Breast epithelium (tissue), 4 donors: ENCODE results near the gene ACMSD. TPM values are rescaled to one million over a fixed set of nuclear protein-coding genes. Genes with fewer than 3 reads are reported as not detected.

Source experiments
- DNase-seq, 2 donors: peaks; one replicate each; pipeline ENCODE4 v3.0.0-alpha.2; 2019; ENCODE audit warnings: low spot score in 2 of 2
- H3K27ac ChIP-seq, 2 donors: fragments of 200-600 bp; sonication (generic) in 1 of 2; one replicate each; pipeline ENCODE4 v1.5.1; 2016 to 2019; ENCODE audit warnings: mild to moderate bottlenecking in 1 of 2
- H3K27me3 ChIP-seq, 2 donors: fragments of 200-600 bp; sonication (generic) in 1 of 2; one replicate each; pipeline versions ENCODE4 v1.5.1 to v1.6.0; 2017 to 2019; ENCODE audit warnings: control low read depth in 1 of 2, mild to moderate bottlenecking in 1 of 2
- H3K36me3 ChIP-seq: fragments of 200-600 bp; one replicate; pipeline ENCODE4 v1.5.1; 2019
- H3K4me1 ChIP-seq, 2 donors: fragments of 200-600 bp; sonication (generic); one replicate each; pipeline ENCODE4 v1.5.1; 2016 to 2019; ENCODE audit warnings: control low read depth in 1 of 2
- H3K4me3 ChIP-seq, 3 donors: fragments of 200-600 bp; sonication (generic); 1 replicate in 2 of 3; 2 replicates in 1 of 3; pipeline ENCODE4 v1.5.1; 2016 to 2019; ENCODE audit warnings: mild to moderate bottlenecking in 3 of 3, moderate library complexity in 2 of 3
- H3K9me3 ChIP-seq, 2 donors: fragments of 200-600 bp; sonication (generic) in 1 of 2; one replicate each; pipeline ENCODE4 v1.5.1; 2016 to 2019; ENCODE audit warnings: control low read depth in 1 of 2
- POLR2A ChIP-seq: fragments of 450-650 bp; IDR thresholded peaks from one replicate; pipeline ENCODE4 v1.6.1; 2016; ENCODE audit warnings: antibody characterized with exemption, mild to moderate bottlenecking, moderate library complexity
- POLR2AphosphoS5 ChIP-seq, 3 donors: sonication (generic); formaldehyde crosslinking; IDR thresholded peaks; one replicate each; pipeline ENCODE4 v1.6.1; 2017; ENCODE audit warnings: antibody characterized with exemption in 3 of 3
- intact Hi-C: fragments of 100-400 bp; cut with DNase I; formaldehyde crosslinking; loops from one replicate; pipeline ENCODE4 v1.15.1; 2023; ENCODE audit warnings: low total_unique reads
- total RNA-seq, 3 donors: library from RNA; depleted of rRNA; stranded (reverse); fragments of >200 nt; gene quantifications; one replicate each; pipeline ENCODE4 v1.1.0, GENCODE V29; 2016
- TF ChIP-seq, protein P1 (sequence below), 3 donors: fragments of 450-650 bp; IDR thresholded peaks; one replicate each; pipeline ENCODE4 v1.5.1; 2016 to 2017; ENCODE audit warnings: antibody characterized with exemption in 3 of 3, mild to moderate bottlenecking in 3 of 3, moderate library complexity in 3 of 3

Gene ACMSD
- under 1 TPM in 1 of 3 donors, not detected in 2; 0.59 TPM for total RNA-seq

DNA sequence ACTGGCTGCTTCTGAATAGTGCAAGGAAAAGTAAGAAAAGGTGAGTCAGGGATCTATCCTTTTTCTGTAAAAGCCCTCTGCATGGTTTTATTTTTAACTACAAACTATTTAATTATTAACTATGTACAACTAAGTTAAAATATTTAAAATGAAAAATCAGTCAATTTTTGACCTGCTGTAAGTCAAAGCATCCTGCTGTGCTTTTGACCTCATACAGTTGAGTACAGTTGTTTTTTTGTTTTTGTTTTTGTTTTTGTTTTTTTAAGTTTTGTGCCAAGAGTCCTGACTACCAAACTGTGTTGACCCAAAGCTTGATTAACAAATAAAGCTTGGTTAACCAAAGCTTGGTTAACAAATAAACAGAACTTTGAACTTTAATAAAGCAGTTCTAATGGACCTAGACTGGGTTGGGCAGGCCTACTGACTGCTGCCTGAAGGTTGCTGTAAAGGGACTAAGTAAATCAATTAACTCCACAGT is at the start of gene ACMSD:
Gene ACMSD, plus strand, starts transcription at position 474 of the 478 bp plus-strand sequence. CDS start 67 bp downstream, outside the sequence.
- intact Hi-C loops = no loop called here
- Histone ChIP-seq H3K27ac (no peak within 1 kb of the TSS), H3K9me3 (peaks cover 0 to 22% of the 10 kb centered on the region in 2 donors), H3K4me3 (no peak within 1 kb of the TSS), H3K27me3 (no peaks in the 10 kb centered on the region), H3K36me3 (no peaks in the 10 kb centered on the region), H3K4me1 (no peaks in the 10 kb centered on the region)
- TF ChIP-seq, protein P1, sequence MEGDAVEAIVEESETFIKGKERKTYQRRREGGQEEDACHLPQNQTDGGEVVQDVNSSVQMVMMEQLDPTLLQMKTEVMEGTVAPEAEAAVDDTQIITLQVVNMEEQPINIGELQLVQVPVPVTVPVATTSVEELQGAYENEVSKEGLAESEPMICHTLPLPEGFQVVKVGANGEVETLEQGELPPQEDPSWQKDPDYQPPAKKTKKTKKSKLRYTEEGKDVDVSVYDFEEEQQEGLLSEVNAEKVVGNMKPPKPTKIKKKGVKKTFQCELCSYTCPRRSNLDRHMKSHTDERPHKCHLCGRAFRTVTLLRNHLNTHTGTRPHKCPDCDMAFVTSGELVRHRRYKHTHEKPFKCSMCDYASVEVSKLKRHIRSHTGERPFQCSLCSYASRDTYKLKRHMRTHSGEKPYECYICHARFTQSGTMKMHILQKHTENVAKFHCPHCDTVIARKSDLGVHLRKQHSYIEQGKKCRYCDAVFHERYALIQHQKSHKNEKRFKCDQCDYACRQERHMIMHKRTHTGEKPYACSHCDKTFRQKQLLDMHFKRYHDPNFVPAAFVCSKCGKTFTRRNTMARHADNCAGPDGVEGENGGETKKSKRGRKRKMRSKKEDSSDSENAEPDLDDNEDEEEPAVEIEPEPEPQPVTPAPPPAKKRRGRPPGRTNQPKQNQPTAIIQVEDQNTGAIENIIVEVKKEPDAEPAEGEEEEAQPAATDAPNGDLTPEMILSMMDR (IDR thresholded peaks at IDR 0.05) = no peak
- TF ChIP-seq POLR2AphosphoS5 (IDR thresholded peaks at IDR 0.05) = no peak
- no peak for TF ChIP-seq POLR2A
- no peak for DNase-seq

DNA sequence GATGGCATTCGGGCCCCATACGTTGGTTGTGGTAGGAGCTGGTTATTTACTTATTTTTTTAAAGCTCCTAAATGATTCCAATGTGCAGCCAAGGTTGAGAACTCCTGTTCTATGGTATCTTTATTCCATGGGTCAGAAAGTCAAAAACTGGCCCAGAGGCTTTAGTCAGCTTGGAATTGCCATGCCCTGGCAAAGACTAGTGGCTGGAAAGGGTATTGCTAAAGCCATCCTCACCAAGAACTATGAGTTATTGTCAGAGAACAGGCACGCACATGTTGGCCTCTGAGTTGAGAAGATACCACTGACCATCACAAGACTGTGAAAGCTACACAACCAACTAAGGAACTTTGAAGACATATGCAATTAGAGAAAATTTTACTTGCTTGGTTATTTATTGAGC is 47.9 kb upstream of the ACMSD start:
- Histone ChIP-seq H3K4me3 (no peak overlapping the region), H3K9me3 (no peaks in the 10 kb centered on the region), H3K27me3 (no peaks in the 10 kb centered on the region), H3K4me1 (no peaks in the 10 kb centered on the region), H3K27ac (no peak overlapping the region), H3K36me3 (no peaks in the 10 kb centered on the region)
- intact Hi-C loops = no loop called here
- DNase-seq = no peak
- TF ChIP-seq, protein P1 (IDR thresholded peaks at IDR 0.05) = no peak
- TF ChIP-seq POLR2A (no peak), POLR2AphosphoS5 (IDR thresholded peaks at IDR 0.05) (no peak)

DNA sequence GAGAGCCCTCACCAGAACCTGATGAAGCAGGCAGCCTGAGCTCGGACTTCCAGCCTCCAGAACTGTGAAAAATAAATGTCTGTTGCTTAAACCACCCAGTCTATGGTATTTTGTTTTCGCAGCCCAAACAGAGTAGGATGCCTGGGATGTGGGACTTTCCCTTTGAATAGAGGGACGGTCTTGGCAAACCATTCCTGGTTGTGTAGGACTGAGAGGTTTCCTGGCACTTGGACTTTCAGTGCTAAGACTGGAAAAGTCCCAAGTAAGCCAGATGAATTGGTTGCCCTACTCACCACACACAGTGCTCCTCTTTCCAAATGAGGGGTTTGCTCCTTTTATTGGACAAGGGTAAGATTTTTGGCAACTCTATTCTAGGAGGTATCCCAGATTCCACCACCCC is 46.8 kb upstream of the ACMSD start:
- Histone ChIP-seq H3K4me3 (no peak overlapping the region), H3K36me3 (no peaks in the 10 kb centered on the region), H3K27me3 (no peaks in the 10 kb centered on the region), H3K9me3 (no peaks in the 10 kb centered on the region), H3K27ac (no peak overlapping the region), H3K4me1 (no peaks in the 10 kb centered on the region)
- intact Hi-C loops = no loop called here
- no peak for DNase-seq
- TF ChIP-seq POLR2A = no peak
- no peak for TF ChIP-seq POLR2AphosphoS5 (IDR thresholded peaks at IDR 0.05)
- TF ChIP-seq, protein P1 (IDR thresholded peaks at IDR 0.05) = no peak

DNA sequence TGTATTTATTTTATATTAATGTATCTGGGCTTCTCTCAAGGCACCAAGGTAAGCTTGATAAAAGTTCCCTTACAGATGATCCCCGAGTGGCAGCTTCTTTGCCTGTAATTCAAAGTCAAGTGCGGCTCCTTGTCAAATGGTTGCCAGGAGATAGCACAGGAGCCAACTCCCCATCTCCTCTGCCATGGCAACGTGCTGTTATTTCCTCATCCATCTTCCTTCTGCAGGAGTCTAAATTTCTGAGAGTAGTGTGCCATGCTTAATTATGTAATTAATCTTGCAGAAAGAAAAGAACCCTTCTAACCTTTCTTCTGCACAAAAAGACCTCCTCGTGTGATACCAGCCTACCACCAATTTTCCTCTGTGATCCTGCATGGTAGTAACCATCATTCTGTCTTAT is 46.2 kb upstream of the ACMSD start:
- H3K4me3 ChIP-seq = no peak overlapping the region
- TF ChIP-seq POLR2AphosphoS5 (IDR thresholded peaks at IDR 0.05) (no peak), POLR2A (no peak)
- TF ChIP-seq, protein P1 (IDR thresholded peaks at IDR 0.05) = no peak
- no peak overlapping the region for H3K27ac ChIP-seq
- DNase-seq = no peak
- no peaks in the 10 kb centered on the region for H3K9me3 ChIP-seq
- no peaks in the 10 kb centered on the region for H3K27me3 ChIP-seq
- intact Hi-C loops = no loop called here
- H3K36me3 ChIP-seq = no peaks in the 10 kb centered on the region
- no peaks in the 10 kb centered on the region for H3K4me1 ChIP-seq

DNA sequence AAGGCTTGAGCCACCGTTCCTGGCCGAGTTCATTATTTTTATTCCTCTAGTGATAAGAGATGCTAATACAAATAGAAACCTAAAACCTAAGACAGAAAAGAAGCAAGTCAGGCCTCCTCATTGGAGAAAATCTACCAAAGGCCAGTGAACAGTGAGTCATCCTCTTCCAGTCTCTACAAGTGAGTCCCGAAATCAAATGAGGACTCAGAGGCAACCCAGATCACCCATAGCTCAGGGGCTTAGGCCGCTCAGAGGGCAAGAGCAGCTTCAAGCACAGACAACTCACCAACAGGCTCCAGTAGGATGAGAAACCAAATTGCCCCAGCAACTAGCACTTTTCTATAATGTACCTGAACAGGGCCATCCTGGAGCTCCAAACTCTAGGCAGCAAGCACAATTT is 42.7 kb upstream of the ACMSD start:
- H3K9me3 ChIP-seq = no peaks in the 10 kb centered on the region
- intact Hi-C loops = no loop called here
- no peaks in the 10 kb centered on the region for H3K4me1 ChIP-seq
- H3K36me3 ChIP-seq = no peaks in the 10 kb centered on the region
- no peak for DNase-seq
- H3K27me3 ChIP-seq = no peaks in the 10 kb centered on the region
- no peak overlapping the region for H3K4me3 ChIP-seq
- TF ChIP-seq, protein P1 (IDR thresholded peaks at IDR 0.05) = no peak
- TF ChIP-seq POLR2A (no peak), POLR2AphosphoS5 (IDR thresholded peaks at IDR 0.05) (no peak)
- H3K27ac ChIP-seq = no peak overlapping the region
